ENCODE measurements around the gene IL4R. TPM values are rescaled to one million over a fixed set of nuclear protein-coding genes. Genes with fewer than 3 reads are reported as not detected.

Gene IL4R
- total RNA-seq, 4 donors from 2014 or later = 19.2 to 43.3 (median 39.3) TPM

DNA sequence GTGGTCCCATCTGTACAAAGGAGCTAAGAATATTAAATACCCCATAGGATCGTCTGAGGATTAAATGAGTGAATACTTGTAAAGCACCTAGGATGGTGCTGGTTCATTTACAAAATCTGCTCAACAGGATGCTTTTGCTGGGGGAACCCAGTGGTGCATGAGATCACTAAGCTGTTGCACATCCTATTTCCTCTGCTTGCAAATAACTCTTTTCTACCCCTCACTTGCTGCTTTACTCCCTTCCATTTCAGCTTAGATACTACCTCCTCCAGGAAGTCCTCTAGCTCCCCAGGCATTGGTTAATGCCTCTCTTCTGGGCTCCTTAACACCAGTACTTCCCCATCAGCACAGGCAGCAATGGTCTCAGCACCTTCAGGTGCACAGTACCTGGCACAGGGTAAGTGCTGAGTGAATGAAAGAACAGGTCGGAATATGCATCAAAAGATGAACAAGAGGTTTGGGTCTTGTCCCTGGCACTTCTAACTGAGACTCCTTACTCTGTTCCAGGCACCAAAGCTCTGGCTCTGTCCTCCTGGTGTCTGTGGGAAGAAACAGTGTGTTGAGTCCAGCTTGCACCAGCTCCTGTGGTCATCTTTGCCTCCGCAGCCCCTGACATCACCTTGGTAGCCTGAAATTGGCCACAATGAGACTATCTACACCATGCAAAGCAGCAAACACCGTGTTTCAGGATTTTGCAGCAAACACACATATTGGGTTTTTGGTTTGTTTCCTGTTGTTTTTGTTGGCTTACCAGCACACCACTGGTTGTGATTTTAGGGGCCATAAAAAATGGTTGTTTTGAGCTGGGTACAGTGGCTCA lies 64.1 kb downstream of the IL4R start:
- 77 to 78% methylated on average over 4 of the region's 4 CpGs for WGBS, 2 donors
- H3K4me1 ChIP-seq = peaks cover 0 to 7% (median 0%) of the 10 kb centered on the region in 4 donors
- TF ChIP-seq EP300 (IDR thresholded peaks at IDR 0.05) (no peak), POLR2A (IDR thresholded peaks at IDR 0.05) (no peak)
- TF ChIP-seq, protein P1, sequence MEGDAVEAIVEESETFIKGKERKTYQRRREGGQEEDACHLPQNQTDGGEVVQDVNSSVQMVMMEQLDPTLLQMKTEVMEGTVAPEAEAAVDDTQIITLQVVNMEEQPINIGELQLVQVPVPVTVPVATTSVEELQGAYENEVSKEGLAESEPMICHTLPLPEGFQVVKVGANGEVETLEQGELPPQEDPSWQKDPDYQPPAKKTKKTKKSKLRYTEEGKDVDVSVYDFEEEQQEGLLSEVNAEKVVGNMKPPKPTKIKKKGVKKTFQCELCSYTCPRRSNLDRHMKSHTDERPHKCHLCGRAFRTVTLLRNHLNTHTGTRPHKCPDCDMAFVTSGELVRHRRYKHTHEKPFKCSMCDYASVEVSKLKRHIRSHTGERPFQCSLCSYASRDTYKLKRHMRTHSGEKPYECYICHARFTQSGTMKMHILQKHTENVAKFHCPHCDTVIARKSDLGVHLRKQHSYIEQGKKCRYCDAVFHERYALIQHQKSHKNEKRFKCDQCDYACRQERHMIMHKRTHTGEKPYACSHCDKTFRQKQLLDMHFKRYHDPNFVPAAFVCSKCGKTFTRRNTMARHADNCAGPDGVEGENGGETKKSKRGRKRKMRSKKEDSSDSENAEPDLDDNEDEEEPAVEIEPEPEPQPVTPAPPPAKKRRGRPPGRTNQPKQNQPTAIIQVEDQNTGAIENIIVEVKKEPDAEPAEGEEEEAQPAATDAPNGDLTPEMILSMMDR (IDR thresholded peaks at IDR 0.05) = no peak
- peaks cover 0 to 9% (median 0%) of the 10 kb centered on the region in 4 donors for H3K9me3 ChIP-seq
- no peak overlapping the region for H3K4me3 ChIP-seq
- H3K27me3 ChIP-seq = no peaks in the 10 kb centered on the region
- no peaks in the 10 kb centered on the region for H3K36me3 ChIP-seq
- no peak for DNase-seq (ENCODE audit: low spot score in 2 of 2)
- no peak overlapping the region for H3K27ac ChIP-seq

DNA sequence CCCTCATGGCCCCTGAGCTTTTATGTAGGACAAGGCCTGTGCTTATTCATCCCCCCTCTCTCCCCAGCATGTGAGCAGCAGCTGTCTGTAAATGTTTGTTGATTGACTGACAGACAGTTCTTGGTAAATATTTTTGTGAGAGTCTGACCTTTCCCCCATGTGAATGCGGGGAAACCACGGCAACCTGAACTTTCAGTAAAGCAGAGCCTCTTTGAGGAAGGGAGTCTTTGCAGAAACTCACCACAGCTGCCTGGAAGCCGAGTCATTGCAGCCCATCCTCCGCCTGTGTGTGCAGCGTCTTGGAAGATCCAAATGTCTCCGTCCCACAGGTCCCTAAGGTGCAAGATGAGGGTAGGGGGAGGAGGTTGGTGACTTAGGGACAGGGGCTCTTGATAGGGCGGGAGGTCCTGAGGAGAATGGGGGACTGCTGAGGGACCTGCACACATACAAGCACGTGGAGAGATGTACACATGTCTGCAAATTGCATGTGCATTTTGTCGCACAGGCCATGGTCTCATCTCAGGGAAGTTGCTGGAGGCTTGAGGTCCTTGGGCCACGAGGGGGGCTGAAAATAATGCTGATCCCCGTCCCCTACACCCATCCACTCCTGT lies 65.2 kb downstream of the IL4R start:
- Histone ChIP-seq H3K27me3 (no peaks in the 10 kb centered on the region), H3K27ac (no peak overlapping the region), H3K9me3 (peaks cover 0 to 16% (median 0%) of the 10 kb centered on the region in 4 donors), H3K4me3 (no peak overlapping the region), H3K4me1 (peaks cover 0 to 7% (median 0%) of the 10 kb centered on the region in 4 donors), H3K36me3 (no peaks in the 10 kb centered on the region)
- TF ChIP-seq POLR2A (IDR thresholded peaks at IDR 0.05) (no peak), EP300 (IDR thresholded peaks at IDR 0.05) (no peak)
- TF ChIP-seq, protein P1 (IDR thresholded peaks at IDR 0.05) = no peak
- no peak for DNase-seq (ENCODE audit: low spot score in 2 of 2)
- 54 to 57% methylated on average over 11 of the region's 11 CpGs for WGBS, 2 donors

DNA sequence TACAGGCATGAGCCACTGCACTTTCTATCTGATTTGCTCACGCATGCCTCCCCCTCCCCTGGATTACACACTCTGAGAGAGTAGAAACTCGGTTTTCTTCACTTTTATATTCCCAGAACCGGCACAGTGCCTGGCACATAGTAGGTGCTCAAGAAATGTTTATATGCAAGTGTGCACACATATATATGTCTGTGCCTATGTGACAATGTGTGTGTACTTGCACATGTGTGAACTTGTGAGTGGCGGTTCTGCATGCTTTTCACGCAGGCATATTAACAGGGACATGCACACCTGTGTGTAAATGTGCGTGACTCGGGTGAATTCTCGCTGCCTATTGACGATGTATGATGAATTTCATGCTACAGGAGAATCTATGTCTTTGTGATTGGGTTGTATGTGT lies 66.1 kb downstream of the IL4R start:
- WGBS, 2 donors = 91 to 93% methylated on average over 9 of the region's 9 CpGs
- DNase-seq (ENCODE audit: low spot score in 2 of 2) = no peak
- no peak overlapping the region for H3K27ac ChIP-seq
- H3K4me3 ChIP-seq = no peak overlapping the region
- H3K36me3 ChIP-seq = no peaks in the 10 kb centered on the region
- H3K27me3 ChIP-seq = no peaks in the 10 kb centered on the region
- H3K9me3 ChIP-seq = peaks cover 0 to 25% (median 0%) of the 10 kb centered on the region in 4 donors
- H3K4me1 ChIP-seq = peaks cover 0 to 4% (median 0%) of the 10 kb centered on the region in 4 donors
- no peak for TF ChIP-seq EP300 (IDR thresholded peaks at IDR 0.05)
- TF ChIP-seq, protein P1 (IDR thresholded peaks at IDR 0.05) = no peak
- no peak for TF ChIP-seq POLR2A (IDR thresholded peaks at IDR 0.05)

DNA sequence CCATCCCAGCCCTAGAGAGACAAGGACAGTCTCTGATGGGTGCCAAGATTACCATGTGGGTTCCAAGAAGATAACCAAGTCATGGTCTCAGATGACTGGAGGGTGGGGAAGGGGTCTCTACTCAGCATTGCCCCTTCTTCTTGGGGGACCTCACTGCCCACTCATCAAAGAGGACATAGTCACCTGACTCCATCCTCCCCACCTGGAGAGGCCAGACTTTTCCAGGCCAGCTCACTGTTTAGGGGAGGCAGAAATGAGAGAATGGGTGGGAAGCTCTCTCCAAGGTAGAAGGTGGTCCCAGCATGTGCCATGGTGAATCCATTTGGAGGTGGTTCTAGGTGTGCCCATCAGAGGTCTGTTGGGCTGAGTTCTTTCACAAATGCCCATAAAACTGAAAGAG lies 67.5 kb downstream of the IL4R start:
- H3K27ac ChIP-seq = no peak overlapping the region
- DNase-seq (ENCODE audit: low spot score in 2 of 2) = no peak
- TF ChIP-seq POLR2A (IDR thresholded peaks at IDR 0.05) (no peak), EP300 (IDR thresholded peaks at IDR 0.05) (no peak)
- TF ChIP-seq, protein P1 (IDR thresholded peaks at IDR 0.05) = no peak
- H3K4me3 ChIP-seq = no peak overlapping the region
- H3K4me1 ChIP-seq = no peaks in the 10 kb centered on the region
- H3K27me3 ChIP-seq = no peaks in the 10 kb centered on the region
- H3K9me3 ChIP-seq = peaks cover 0 to 37% (median 0%) of the 10 kb centered on the region in 4 donors
- H3K36me3 ChIP-seq = no peaks in the 10 kb centered on the region
